GM19025 (cell line): Measurements from ENCODE around the gene CST5.
"Not testable (repeated sequence)": the region's sequence is repeated elsewhere in the genome, so short reads cannot be mapped to it uniquely, and the experiment has no call there.

Experiments used
- ATAC-seq: cut with Tn5 transposase; IDR thresholded peaks from one replicate; pipeline ENCODE4 v1.9.1; 2021; ENCODE audit warnings: mild to moderate bottlenecking, low read depth, moderate library complexity; ENCODE audit not compliant: unreplicated experiment

Gene CST5, protein sequence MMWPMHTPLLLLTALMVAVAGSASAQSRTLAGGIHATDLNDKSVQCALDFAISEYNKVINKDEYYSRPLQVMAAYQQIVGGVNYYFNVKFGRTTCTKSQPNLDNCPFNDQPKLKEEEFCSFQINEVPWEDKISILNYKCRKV

DNA sequence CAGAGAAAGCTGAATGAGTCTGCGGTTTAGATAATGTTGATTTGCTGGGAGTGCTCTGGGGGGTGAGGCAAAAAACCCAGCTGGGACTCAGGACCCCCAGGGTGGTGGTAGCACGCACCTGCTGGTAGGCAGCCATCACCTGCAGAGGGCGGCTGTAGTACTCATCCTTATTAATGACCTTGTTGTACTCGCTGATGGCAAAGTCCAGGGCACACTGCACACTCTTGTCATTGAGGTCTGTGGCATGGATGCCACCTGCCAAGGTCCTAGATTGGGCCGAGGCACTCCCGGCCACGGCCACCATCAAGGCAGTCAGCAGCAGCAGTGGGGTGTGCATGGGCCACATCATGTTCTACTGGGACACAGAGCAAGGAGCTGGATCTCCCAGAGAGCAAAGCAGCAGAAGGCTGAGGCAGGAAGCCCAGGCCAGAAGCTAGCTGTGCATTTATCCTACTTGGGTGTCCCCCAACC lies at the start of gene CST5:
Gene CST5, minus strand, starts transcription at position 421 of the 471 bp plus-strand sequence. Its CDS starts 72 bp downstream, at position 349.
- no peak for ATAC-seq

DNA sequence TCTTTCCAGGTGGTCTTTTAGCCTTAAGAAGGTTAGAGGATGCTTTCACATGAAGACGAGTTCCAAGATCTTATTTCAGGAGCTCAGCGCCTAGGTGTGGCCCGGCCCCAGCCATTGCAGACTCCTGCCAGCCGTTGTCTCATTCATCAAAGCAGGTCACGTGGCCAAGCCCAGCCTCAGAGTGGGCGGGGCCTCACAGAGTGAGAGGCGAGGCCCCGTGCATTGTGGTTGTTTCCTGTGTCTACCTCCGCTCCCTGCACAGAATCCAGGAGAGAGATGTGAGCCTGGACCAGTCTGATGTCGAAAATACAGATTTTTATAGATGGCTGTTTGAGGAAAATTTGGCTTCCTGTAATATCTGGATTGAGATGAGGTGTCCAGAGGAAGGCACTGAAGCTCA lies 49.2 kb upstream of the CST5 start:
- no peak for ATAC-seq

DNA sequence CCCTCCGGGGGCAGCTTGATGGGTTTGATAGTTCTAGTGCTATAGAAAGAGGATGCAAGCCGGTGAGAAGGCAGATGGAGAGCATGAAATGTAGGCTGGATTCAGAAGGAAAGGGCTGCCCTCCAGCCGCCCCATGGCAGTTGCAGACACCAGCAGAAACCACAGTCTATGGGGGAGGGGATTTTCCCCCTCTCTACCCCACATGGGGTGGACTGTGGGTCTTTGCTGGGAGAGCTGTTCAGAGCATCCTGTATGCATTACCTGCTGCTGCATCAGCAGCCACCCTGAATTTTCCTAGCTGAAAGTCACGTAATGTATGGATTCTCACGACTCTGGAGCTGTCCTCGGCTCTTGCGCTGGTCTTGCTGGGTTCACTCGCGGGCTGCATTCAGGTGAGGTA lies 48.8 kb upstream of the CST5 start:
- ATAC-seq, result no peak

DNA sequence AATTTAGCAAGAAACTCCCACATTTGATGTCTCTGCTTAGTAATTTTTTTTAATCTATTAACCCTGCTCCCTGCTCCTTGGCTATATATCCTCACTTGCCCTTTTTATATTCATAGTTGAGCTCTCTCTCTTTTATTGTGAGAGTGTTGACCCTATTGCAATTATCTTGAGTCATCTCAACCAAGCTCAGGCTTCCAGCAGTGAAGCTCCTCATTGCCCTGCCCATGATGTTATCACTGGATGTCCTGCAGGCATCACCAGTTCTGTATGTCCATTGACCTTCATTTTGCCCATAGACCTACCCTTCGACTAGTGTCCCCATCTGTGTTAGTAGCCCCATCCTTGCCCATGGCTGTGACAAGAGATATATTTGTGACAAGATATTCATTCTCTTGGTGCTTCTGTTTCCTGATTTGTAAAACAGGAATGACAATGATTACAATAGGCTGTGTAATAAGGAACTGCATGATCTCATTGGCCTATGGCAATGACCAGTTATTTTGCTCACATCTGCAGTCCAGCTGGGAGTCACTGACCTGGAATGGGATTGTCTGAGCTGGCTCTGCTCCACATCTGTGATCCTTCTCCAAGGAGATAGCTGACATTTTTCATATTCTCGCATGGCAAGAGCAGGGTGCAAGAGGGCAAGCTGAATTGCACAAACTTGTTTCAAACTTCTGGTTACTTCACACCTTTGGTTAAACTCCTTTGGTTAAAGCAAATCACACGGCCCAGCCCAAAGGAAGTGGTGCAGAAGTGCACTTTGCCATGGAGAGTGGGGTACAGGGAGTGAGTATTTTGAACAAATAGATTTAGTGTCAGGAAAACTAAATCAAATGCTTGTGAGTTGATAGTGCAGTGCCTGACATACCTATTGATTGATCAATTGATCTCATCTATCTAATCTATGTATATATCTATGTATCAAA lies 47.7 kb upstream of the CST5 start:
- ATAC-seq, result no peak

DNA sequence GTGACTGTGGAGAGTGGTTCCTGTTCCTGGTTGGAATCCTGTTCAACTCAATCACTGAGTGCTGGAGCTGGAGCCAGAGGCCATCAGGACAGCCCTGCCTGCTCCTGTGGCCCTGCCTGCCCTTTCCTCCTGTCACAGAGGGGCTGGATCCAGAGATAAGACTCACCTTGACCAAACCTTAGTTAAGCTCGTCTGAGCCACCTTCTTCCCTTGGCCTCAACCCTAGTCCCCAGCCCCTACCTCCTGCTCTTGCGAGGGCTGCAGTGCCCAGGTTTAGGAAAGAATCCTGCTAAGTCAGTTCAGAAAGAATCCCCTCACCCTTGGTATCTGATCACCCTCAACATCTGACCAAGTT lies 47.0 kb upstream of the CST5 start:
- no peak for ATAC-seq

DNA sequence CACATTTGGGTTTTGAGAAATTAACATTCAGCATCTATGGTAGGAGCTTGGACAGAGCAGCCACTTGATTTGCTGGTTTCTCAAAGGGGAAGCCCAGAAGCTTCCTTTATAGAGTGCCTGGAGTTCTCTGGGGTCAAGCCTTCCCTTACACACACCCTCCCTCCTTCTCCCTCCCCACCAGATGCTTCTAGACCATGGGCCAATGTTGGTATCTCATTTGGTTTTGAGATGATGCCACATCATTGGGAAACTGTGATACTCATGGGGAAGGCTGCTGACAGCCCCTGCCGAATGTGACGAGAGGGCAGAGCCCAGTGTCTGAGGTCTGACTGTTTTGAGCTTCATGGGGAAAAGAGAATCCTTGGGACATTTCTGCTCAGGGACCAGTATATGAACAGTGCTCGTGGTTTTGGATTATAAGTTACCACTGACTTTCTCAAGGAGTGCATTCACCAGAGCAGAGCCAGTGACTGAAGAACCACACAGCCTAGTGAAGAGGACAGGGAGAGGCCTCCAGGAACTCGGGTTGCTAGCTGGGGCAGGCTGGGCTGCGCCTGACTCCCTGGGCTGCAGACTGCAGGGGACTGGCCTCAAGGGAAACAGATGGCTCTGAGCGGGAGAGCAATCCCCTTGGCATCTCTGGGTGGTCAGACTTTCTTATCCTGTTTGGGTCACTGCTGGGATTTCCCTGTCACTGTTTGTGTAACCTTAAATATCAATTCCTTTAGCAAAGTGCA lies 46.4 kb upstream of the CST5 start:
- ATAC-seq, result no peak

DNA sequence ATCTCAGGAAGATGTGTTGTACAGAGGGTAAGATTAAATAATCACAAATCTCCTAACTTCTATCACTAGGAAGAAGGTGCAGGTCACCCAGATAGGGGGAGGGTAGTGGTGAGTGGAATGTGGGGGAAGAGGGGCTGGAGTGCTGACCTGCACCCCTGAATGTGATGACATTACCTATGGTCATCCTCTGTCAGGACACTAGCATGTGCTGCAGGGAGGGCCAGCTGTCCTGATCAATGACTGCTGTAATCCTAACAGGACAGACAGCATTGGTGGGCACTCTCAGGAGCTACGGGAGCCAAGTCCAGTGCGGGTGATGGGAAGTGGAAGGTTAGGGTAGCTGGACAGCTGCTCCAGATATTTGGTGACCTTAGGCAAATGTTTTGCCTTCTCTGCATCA lies 45.2 kb upstream of the CST5 start:
- no peak for ATAC-seq

DNA sequence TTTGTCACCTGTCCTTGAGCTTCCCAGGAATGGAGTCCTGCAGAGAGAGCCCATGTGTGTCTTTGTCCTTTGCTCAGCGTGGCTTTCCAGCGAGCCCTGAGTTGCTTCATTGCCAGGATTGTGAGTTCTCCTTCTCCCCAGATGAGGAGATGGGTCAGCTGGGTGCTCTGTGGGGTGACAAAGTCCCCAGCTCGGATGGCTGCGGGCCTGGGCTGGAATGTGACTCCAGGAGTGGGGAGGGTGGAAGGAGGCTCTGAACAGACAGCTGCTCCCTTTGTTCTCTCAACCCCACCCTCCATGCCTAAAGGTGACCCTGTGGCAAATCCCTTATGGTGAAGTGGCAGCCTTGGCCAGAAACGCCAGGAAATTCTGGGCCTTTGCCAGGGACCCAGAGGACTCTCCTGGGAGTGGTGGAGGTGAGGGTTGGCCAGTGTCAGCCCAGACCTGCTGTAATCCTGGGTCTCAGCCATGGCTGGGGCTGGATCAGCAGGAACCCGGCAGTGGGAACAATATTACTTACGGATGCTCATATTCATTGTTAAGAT lies 44.4 kb upstream of the CST5 start:
- ATAC-seq, result no peak

DNA sequence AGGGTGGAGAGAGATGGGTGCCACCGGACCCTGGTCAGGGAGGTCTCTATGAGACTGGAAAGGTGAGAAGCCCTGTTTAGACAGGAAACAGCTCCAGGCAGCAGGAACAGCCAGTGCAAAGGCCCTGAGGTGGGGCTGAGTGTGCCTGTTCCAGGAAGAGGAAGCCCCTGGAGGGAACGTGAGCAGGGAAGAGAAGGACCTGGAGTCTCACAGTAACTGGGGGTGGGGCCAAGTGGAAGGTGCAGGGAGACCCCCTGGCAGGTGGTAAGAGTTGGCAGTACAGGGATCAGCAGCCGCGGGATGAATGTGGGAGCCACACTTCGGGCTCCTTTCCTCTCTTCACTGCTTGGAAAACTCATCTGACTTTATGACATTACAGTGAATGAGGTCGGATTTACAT lies 43.8 kb upstream of the CST5 start:
- no peak for ATAC-seq

DNA sequence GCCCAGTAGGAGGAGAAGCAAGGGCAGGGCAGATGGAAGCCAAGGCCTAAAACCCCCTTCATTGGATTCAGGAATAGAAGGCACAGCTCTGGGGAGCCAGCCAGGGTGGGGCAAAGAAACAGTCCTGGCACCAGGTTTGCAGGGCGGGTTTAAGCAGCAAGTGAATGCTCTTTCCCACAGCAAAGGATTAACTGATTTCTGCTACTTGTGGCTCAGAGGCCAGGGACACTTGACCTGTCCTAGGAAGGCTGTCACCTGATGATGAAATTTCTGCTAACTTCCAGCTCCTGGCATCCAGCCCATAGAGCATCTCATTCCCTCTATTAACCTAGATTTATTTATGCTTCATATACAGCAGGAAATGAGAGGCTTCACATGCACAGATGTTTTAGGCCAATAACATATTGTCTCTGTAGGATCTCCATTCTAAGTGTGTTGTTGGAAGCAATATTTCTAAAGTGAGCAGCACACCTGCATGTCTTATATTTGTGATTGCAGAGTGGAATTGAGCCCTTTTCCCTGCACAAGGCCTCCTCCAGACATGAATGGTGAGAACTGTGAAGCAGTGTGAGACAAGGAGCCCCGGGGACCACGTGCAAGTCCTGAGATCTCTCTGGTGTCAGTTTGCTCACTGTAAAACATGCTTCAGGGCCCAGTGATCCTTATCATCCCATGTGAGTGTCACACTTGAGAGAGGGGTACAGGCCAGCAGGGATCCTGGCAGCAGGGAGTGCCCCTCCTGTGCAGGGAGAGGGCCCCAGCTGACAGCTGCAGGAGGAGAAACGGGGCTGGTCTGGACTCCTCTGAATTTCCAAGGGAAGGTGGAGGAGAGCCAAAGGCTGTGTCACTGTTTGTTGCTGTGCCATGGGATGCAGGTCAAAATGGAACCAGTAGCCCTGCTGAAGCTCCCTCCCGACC lies 41.1 kb upstream of the CST5 start:
- no peak for ATAC-seq

DNA sequence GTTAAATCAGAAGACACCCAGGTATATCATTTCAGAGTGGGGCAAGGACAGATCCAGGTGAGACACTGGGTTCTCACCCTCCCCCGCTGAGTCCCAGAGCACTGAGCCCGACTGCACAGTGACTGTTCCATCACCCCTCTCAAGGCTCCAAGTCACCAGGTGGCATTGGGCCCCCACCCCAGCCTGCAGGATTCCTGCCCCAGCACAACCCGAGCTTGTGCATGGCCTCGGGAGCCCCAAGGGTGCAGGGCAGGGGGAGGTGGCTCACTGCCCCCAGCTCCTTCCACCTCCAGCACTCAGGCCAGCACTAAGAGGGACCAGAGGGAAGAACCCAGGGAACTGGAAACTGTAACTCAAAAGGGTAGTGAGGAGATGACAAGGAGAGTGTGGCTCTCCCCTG lies 39.3 kb upstream of the CST5 start:
- ATAC-seq, result no peak

DNA sequence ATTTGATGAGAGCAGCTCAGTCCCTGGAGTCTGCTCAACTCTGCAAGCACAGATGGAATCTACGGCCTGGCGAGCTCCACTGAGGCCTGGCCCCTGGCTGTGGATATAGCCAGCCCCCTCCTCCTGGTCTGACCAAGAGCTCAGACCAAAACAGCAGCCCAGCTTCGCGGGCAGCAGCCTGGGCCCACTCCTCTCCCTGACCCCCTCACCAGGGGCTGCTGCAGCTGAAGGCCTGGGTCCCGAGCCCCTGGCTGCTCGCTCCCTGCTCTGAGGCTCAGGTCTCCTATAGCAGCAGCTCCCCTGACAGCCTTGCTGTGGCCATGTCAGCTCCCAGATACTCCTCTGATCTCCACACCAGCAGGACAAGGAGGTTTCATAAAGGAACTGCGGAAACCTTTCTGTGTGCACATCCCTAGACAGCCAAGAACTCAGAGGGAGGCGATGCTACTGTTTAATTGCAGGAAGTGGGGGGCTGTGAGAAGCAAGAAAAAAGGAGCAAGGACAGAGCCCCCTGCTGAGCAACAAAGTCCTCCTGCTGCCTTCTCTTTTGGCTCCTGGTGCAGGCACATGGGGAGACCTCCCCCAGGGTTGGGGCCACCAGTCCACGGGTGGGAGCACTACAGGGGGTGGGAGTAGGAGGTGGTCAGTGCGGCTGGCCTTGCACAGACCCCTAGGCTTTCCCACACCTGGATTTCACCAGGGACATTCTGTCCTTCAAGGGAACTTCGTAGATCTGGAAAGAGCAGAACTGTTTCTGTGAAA lies 38.7 kb upstream of the CST5 start:
- no peak for ATAC-seq

DNA sequence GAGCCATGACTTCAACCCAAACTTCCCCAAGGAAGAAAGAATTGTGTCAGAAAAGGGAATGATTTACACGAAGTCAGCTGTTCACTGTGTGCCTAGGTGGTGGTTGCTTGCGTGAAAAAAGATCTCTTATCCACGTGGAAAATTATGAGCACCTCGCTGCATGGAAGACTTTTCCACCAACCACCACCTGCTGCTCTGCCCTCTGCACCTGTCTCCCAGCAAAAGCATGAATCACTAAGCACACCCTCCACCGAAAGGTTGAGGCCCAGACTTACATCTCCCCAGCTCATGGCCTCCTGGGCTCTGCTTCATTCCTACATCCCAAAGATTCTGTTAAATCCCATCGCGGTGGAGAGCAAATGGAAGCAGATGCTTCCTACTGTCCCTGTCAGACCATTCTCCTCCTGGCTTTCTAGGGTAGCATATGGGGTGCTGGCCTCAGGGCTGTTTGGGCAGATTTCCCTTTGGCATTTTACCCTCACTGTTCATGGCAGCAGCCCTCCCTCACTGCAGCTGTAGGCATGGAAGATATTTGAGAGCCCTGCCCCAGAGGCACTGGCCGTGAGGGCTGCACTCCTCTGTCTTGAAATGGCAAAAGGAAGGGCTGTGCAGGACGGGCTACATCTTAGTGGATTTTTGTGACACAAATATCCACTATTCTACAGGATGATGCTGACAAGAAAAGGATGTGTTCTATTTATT lies 37.6 kb upstream of the CST5 start:
- ATAC-seq, result no peak

DNA sequence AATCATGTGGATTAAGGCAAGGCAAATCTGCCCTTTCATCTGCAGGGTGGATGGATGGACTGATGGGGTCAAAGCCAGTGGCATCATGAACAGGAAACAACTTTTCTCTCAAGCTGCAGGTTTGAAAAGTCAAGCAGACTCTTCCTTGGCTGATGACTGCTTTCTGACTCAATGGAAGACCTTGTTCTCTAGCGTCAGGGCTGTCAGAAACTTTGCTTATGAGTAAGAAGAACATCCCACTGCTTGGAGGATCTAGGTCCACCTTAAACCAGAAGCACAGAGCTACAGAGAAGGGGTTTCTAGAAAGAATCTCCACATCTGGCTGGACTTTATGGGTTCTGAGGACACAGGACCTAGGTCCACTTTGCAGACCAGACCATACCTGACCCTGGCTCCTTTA lies 36.3 kb upstream of the CST5 start:
- ATAC-seq, result no peak

DNA sequence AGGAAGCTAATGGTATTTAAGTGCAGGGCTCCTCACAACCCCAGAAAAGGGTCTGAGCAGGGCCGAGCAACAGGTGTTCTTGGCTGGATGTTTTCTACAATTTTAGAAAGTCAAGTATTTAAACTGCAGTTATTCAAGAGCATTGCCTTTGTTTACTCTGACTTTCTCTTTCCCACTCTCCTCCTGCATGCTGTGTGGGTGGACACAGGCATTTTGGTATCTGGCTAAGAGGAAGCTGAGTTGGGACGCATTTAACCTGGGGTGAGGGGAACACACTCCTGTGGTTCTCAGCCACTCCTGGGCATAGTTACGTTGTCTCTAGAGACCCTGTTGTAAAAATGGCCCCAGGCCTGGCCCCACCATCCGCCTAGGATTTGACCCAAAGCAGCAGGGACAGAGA lies 34.9 kb upstream of the CST5 start:
- not testable (repeated sequence) for ATAC-seq

DNA sequence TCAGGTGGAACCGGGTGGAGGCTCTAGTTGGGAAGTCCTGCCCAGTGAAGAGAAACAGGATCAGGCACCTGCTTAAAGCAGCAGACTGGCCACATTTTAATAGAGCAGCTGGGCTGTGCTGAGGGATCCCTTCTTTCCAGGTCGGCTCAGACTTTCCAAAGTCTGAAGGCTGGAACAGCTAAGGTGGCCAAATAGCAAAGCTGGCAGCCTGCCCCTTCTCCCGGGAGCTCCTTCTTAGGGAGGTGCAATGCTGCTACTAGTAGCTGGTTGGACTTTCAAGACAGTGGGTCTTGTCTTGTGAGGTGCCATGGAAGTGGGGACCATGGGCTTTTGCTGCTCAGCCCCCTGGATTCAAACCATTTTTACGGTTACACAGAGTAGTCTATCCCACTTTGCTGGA lies 30.7 kb upstream of the CST5 start:
- ATAC-seq, result no peak

DNA sequence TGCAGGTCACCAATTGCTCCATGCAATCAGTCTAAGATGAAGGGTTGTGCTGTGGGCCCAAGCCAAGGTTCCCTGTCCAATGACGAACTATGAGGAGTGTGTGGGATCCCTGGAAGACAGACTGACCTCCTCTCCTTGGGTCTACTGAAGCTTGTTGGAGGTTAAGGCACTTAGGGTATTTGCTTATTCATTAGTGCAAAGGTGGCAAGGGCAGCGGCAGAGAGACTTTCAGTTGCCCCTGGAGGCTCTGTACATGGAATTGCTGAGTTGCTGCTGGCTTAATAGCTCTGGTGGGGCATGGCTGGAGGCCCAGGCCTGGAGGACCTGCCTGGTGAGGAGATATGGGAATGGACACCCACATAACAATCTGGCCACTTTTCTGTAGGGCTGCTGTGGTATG lies 29.8 kb upstream of the CST5 start:
- ATAC-seq, result no peak

DNA sequence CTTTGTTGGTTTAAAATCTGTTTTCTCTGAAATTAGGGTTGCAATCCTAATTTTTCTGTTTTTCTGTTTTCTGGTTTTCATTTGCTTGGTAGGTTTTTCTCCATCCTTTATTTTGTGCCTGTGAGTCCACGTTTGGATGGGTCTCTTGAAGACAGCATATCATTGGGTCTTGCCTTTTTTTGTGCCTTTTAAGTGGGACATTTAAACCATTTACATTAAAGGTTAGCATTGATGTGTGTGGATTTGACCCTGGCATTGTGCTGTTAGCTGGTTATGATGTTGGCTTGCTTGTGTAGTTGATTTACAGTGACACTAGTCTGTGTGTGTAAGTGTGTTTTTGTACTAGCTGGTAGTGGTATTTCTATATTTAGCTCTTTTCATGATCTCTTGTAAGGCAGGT lies 28.0 kb upstream of the CST5 start:
- no peak for ATAC-seq

DNA sequence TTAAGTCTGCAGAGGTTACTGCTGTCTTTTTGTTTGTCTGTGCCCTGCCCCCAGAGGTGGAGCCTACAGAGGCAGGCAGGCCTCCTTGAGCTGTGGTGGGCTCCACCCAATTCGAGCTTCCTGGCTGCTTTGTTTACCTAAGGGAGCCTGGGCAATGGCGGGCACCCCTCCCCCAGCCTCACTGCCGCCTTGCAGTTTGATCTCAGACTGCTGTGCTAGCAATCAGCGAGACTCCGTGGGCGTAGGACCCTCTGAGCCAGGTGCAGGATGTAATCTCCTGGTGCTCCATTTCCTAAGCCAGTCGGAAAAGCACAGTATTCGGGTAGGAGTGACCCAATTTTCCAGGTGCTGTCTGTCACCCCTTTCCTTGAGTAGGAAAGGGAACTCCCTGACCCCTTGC lies 22.8 kb upstream of the CST5 start:
- not testable (repeated sequence) for ATAC-seq
